ENCODE measurements around the gene NCKAP1. TPM values are rescaled to one million over a fixed set of nuclear protein-coding genes. Genes with fewer than 3 reads are reported as not detected.
"Not testable (repeated sequence)": the region's sequence is repeated elsewhere in the genome, so short reads cannot be mapped to it uniquely, and the experiment has no call there.

NCKAP1 gene
- polyA plus RNA-seq, 3 donors = 113 to 118 (median 117) TPM

DNA sequence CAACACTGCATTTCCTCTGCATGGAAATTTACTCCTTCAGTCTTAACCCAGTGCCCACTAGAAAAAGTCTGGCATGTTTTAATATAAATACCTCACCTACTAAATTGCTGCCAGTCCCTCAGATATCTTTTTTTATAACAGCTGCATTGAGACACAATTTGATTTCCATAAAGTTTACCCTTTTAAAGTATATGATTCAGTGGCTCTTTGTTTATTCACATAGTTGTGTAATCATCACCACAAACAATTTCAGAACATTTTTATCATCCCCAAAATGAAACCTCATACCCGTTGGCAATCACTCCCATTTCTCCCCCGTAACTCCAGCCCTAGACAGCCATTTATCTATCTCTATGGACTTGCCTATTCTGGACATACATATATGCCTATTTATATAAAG is 154.8 kb downstream of the NCKAP1 start:
- no peak for DNase-seq

DNA sequence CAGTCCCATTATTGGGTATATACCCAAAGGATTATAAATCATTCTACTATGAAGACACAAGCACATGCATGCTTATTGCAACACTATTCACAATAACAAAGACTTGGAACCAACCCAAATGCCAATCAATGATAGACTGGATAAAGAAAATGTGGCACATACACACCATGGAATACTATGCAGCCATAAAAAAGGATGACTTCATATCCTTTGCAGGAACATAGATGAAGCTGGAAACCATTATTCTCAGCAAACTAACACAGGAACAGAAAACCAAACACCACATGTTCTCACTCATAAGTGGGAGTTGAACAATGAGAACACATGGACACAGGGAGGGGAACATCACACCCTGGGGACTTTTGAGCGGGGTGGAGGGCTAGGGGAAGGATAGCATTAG is 158.2 kb downstream of the NCKAP1 start:
- not testable (repeated sequence) for DNase-seq

- DNase-seq = not testable (repeated sequence)
These were observed 161.6 kb downstream of the NCKAP1 start for GRCh38 chr2:182876653-182877052.

GRCh38 chr2:182870227-182870626 is 168.0 kb downstream of the NCKAP1 start:
- no peak for DNase-seq

DNA sequence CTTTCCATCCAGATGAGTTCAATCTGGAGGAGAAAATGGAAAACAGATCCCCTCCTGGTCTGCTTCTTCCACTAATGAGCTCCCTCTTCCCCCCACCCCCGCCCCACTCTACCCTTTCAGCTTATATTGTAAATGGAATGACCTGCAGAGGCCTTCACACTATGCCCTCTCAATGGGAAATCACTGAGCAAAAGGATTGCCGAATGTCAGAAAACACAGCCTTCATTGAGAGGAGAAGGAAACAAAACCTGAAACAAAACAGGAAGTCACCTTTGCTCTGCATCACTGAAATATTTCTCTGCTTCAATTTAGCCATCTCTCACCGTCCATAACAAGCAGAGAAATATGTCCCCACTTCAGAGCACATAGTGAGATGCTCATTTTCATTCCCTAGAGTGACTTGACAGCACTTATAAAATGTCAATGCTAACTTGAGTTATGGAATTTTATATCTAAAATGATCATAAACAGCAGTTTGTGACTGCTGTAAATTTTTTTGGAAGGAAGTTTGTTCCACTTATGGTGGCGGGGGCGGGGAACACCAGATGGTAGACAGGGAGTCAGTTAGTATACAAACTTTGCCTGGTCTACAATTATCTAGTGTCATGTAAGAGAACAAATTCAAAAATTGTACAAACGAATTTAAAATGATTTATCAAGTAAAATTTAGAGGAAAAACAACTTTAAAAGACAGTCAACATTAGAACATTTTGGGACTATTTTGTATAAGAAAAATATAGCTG is 170.0 kb downstream of the NCKAP1 start:
- DNase-seq = no peak

- no peak for DNase-seq
These were observed 170.7 kb downstream of the NCKAP1 start for GRCh38 chr2:182867426-182868053.

GRCh38 chr2:182866461-182867406 is 171.5 kb downstream of the NCKAP1 start, which contains the start of gene FRZB:
Gene FRZB, minus strand, starts transcription at chr2:182866637. Its CDS starts 85 bp downstream, at chr2:182866552.
- peak; percentile 84 for DNase-seq

GRCh38 chr2:182866095-182866460 is 172.2 kb downstream of the NCKAP1 start:
- no peak for DNase-seq

- DNase-seq = no peak
These were observed 173.2 kb downstream of the NCKAP1 start for GRCh38 chr2:182864949-182865570.

DNA sequence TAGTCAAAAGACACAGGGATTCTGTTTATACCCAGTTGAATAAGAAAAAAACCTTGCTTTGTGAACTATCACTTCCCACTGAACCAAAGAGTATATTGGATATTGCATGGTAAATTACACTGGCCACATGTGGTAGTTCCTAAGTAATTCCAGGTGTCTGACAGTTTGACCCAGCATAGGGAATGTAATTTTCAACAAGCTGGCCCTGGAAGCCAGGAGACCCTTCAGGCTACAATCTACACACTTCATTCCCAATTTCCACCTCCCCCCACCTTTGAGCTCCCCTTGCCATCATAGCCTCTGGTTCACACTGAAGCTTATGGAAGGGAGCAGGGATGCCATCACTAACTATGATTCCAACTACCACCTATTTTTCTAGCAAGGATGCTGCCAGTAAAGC is 174.6 kb downstream of the NCKAP1 start:
- no peak for DNase-seq

DNA sequence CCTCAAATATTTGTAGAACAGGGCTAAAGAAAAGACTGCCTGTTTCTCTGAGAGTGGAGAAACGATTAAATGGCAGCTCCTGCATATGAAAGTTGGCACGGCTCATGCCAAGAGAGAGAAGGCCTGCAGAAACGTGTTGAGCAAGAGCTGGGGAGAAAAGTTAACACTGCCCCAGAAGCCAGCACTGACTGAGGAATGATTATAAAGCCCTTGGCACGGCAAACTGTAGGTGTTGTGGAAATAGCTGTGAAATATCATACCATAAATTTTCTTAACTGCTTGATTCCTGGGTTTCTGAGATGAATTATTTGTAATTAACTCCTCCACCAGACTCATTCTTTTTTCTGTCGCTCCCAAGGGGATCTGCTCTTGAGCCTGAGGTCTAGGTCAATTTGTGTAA is 176.2 kb downstream of the NCKAP1 start:
- DNase-seq = no peak

GRCh38 chr2:182860858-182861257 is 177.4 kb downstream of the NCKAP1 start:
- DNase-seq = no peak

Other genes with a start within 250 kb of the NCKAP1 start
- gene FRZB, start 171.8 kb downstream of the NCKAP1 start, polyA plus RNA-seq (ENCODE audit: insufficient read length in 3 of 3) = 10 to 100 TPM in 1 of 3 donors, 1 to 10 TPM in 2; 8.0 to 11.5 (median 9.3) TPM
- gene DUSP19, start 40.3 kb upstream of the NCKAP1 start, polyA plus RNA-seq (ENCODE audit: insufficient read length in 3 of 3) = 1 to 10 TPM; 4.2 to 5.5 (median 4.2) TPM
- 10 to 100 TPM; 22.6 to 26.8 (median 22.6) TPM for gene NUP35, start 86.0 kb upstream of the NCKAP1 start, polyA plus RNA-seq (ENCODE audit: insufficient read length in 3 of 3)